Stimulated activated CD4-positive, alpha-beta T cell treated with anti-CD3 and anti-CD28 coated beads, Interleukin-12 subunit alpha, Interleukin-12 subunit beta, amount 100 ng/mL, for 24 hours (primary cell): ENCODE measurements around the gene SSPN.

Source experiments
- DNase-seq, 2 experiments: peaks; one replicate each; pipeline ENCODE4 v3.0.0-alpha.2; 2020; ENCODE audit warnings: low read depth in 2 of 2

Gene SSPN

GRCh38 chr12:26285401-26285800 is 90.0 kb downstream of the SSPN start:
- DNase-seq: no peak

- no peak for DNase-seq
These were observed 90.8 kb downstream of the SSPN start for GRCh38 chr12:26286186-26286585.

- DNase-seq: no peak
These were observed 92.5 kb downstream of the SSPN start for GRCh38 chr12:26287671-26288381.

GRCh38 chr12:26290565-26290964 is 95.2 kb downstream of the SSPN start:
- no peak for DNase-seq

- no peak for DNase-seq
These were observed 97.2 kb downstream of the SSPN start for GRCh38 chr12:26292596-26292995.

GRCh38 chr12:26293612-26294011 is 98.2 kb downstream of the SSPN start:
- no peak for DNase-seq

- DNase-seq: no peak
These were observed 99.6 kb downstream of the SSPN start for GRCh38 chr12:26295001-26295400.

- no peak for DNase-seq
These were observed 102.2 kb downstream of the SSPN start for GRCh38 chr12:26297396-26298070.

GRCh38 chr12:26298785-26299621 is 103.6 kb downstream of the SSPN start:
- DNase-seq: no peak

GRCh38 chr12:26299751-26300150 is 104.4 kb downstream of the SSPN start:
- DNase-seq: no peak
